ENCODE measurements around the gene KPNB1. TPM values are rescaled to one million over a fixed set of nuclear protein-coding genes. Genes with fewer than 3 reads are reported as not detected.

Gene KPNB1
- total and polyA plus RNA-seq, 10 donors: 37.0 to 331 (median 250) TPM

- WGBS, 5 donors: 20 to 27% (median 23%) methylated on average over 10 of the region's 10 CpGs
- Histone ChIP-seq H3K4me1 (peaks cover 6 to 83% (median 53%) of the 10 kb centered on the region in 6 donors), H3K27me3 (replicated peaks in 1 of 7) (no peaks in the 10 kb centered on the region), H3K36me3 (peaks cover 0 to 22% (median 0%) of the 10 kb centered on the region in 6 donors), H3K9me3 (no peaks in the 10 kb centered on the region), H3K4me3 (peak overlapping the region; percentile 46 to 97 (median 89)), H3K27ac (peak overlapping the region; percentile 70 to 99 (median 94))
- intact Hi-C loops (cut with DNase I; ENCODE audit: low total_unique reads): loop anchor here (10.0 kb wide), 1 partner anchor 102 kb away; no protein-coding TSS in a partner anchor
- TF ChIP-seq POLR2A (IDR thresholded peaks at IDR 0.05) (no peak), CTCF (IDR thresholded peaks at IDR 0.05 in 8 of 11, conservative IDR thresholded peaks at IDR 0.05 in 3 of 11) (no peak), POLR2AphosphoS5 (IDR thresholded peaks at IDR 0.05) (no peak)
- no peak for DNase-seq
Observed at GRCh38 chr17:47692895-47693730, 43.4 kb downstream of the KPNB1 start.

GRCh38 chr17:47693731-47694580 lies 44.2 kb downstream of the KPNB1 start, which contains the start of gene TBKBP1:
Gene TBKBP1, plus strand, starts transcription at chr17:47694161. Its CDS starts 1,952 bp downstream, at chr17:47696113.
- TF ChIP-seq CTCF (IDR thresholded peaks at IDR 0.05 in 8 of 11, conservative IDR thresholded peaks at IDR 0.05 in 3 of 11) (no peak), POLR2AphosphoS5 (IDR thresholded peaks at IDR 0.05) (no peak), POLR2A (IDR thresholded peaks at IDR 0.05) (no peak)
- H3K27ac ChIP-seq: peak within 1 kb of the TSS; percentile 89 to 99 (median 94)
- no peaks in the 10 kb centered on the region for H3K27me3 ChIP-seq (replicated peaks in 1 of 7)
- H3K4me1 ChIP-seq: peaks cover 6 to 86% (median 58%) of the 10 kb centered on the region in 6 donors
- intact Hi-C loops (cut with DNase I; ENCODE audit: low total_unique reads): loop anchor here (10.0 kb wide), 1 partner anchor 101 kb away; no protein-coding TSS in a partner anchor
- peaks cover 0 to 27% (median 0%) of the 10 kb centered on the region in 6 donors for H3K36me3 ChIP-seq
- peak within 1 kb of the TSS; percentile 78 to 97 (median 89) for H3K4me3 ChIP-seq
- DNase-seq: peak; percentile 92
- no peaks in the 10 kb centered on the region for H3K9me3 ChIP-seq
- 0 to 2% (median 1%) methylated on average over 46 to 79 of the region's 87 CpGs for WGBS, 5 donors

- DNase-seq: peak; percentile 92
- whole genome bisulfite sequencing, 5 donors: 1 to 2% (median 1%) methylated on average over 35 to 65 of the region's 65 CpGs
- no peaks in the 10 kb centered on the region for H3K27me3 ChIP-seq (replicated peaks in 1 of 7)
- no peaks in the 10 kb centered on the region for H3K9me3 ChIP-seq
- intact Hi-C loops (cut with DNase I; ENCODE audit: low total_unique reads): loop anchor here (10.0 kb wide), 1 partner anchor 100 kb away; no protein-coding TSS in a partner anchor
- H3K27ac ChIP-seq: peak overlapping the region; percentile 89 to 99 (median 94)
- H3K4me1 ChIP-seq: peaks cover 6 to 94% (median 63%) of the 10 kb centered on the region in 6 donors
- peak overlapping the region; percentile 78 to 97 (median 89) for H3K4me3 ChIP-seq
- TF ChIP-seq CTCF (IDR thresholded peaks at IDR 0.05 in 8 of 11, conservative IDR thresholded peaks at IDR 0.05 in 3 of 11) (no peak), POLR2AphosphoS5 (IDR thresholded peaks at IDR 0.05) (peak; percentile 6 to 74 (median 69)), POLR2A (IDR thresholded peaks at IDR 0.05) (no peak)
- peaks cover 0 to 35% (median 6%) of the 10 kb centered on the region in 6 donors for H3K36me3 ChIP-seq
Observed at GRCh38 chr17:47694581-47695428, 45.1 kb downstream of the KPNB1 start.

Measured in spleen (tissue), 11 donors.